PFSK-1 (cell line): ENCODE measurements around the gene FOCAD.

Experiments
- FOXP2 ChIP-seq: optimal IDR thresholded peaks from 2 replicates; pipeline ENCODE3; 2011; ENCODE audit warnings: borderline replicate concordance, control low read depth, inconsistent platforms; ENCODE audit not compliant: insufficient read depth; ENCODE audit errors: extremely low read length, extremely low read depth
- POLR2AphosphoS5 ChIP-seq: IDR thresholded peaks from 2 replicates; pipeline ENCODE4 v1.6.1; 2012; ENCODE audit warnings: low read depth, mild to moderate bottlenecking, control low read depth, low read length, moderate library complexity
- REST ChIP-seq, 2 experiments: IDR thresholded peaks; 2 replicates each; pipeline versions ENCODE4 v1.6.1 to v1.8.0; 2011 to 2012; ENCODE audit warnings: low read depth in 2 of 2, low read length in 2 of 2, control low read depth in 1 of 2, inconsistent platforms in 1 of 2, mild to moderate bottlenecking in 1 of 2, moderate library complexity in 1 of 2; ENCODE audit not compliant: insufficient read depth in 1 of 2
- SIN3A ChIP-seq: IDR thresholded peaks from 2 replicates; pipeline ENCODE4 v1.6.1; 2012; ENCODE audit warnings: mild to moderate bottlenecking, low read length, moderate library complexity, borderline replicate concordance; ENCODE audit not compliant: insufficient read depth
- TAF1 ChIP-seq: IDR thresholded peaks from 2 replicates; pipeline ENCODE4 v1.6.1; 2012; ENCODE audit warnings: low read length, control low read depth, borderline replicate concordance; ENCODE audit not compliant: insufficient read depth

FOCAD gene

GRCh38 chr9:20683351-20684034, 566 bp upstream of the FOCAD start:
- TF ChIP-seq SIN3A (no peak), FOXP2 (no peak), POLR2AphosphoS5 (no peak), REST (IDR thresholded peaks at IDR 0.05; ENCODE audit: insufficient read depth in 1 of 2, low read depth in 2 of 2, low read length in 2 of 2) (no peak)

GRCh38 chr9:20684875-20685696, 1.0 kb downstream of the FOCAD start:
- no peak for TF ChIP-seq TAF1
- TF ChIP-seq REST (IDR thresholded peaks at IDR 0.05; ENCODE audit: insufficient read depth in 1 of 2, low read depth in 2 of 2, low read length in 2 of 2): no peak
- TF ChIP-seq SIN3A: no peak
- no peak for TF ChIP-seq FOXP2
- no peak for TF ChIP-seq POLR2AphosphoS5

GRCh38 chr9:20685769-20686168, 1.7 kb downstream of the FOCAD start:
- TF ChIP-seq POLR2AphosphoS5: no peak
- TF ChIP-seq FOXP2: no peak
- no peak for TF ChIP-seq TAF1
- no peak for TF ChIP-seq REST (IDR thresholded peaks at IDR 0.05; ENCODE audit: insufficient read depth in 1 of 2, low read depth in 2 of 2, low read length in 2 of 2)
- TF ChIP-seq SIN3A: no peak

- TF ChIP-seq SIN3A: no peak
- TF ChIP-seq FOXP2: no peak
- TF ChIP-seq REST (IDR thresholded peaks at IDR 0.05; ENCODE audit: insufficient read depth in 1 of 2, low read depth in 2 of 2, low read length in 2 of 2): no peak
- TF ChIP-seq POLR2AphosphoS5: no peak
- TF ChIP-seq TAF1: no peak
Measured at GRCh38 chr9:20689833-20690232, 5.8 kb downstream of the FOCAD start.
